DOHH2 (cell line): Measurements from ENCODE around the gene RIC8A.

ENCODE experiments used
- EZH2phosphoT487 ChIP-seq: fragments of 200-600 bp; sonication (generic); IDR thresholded peaks from 2 replicates; pipeline ENCODE4 v1.6.1; 2017; ENCODE audit warnings: borderline replicate concordance, mild to moderate bottlenecking, antibody characterized with exemption, low read length, moderate library complexity, mixed read lengths
- TF ChIP-seq, protein P1 (sequence below): fragments of 200-600 bp; sonication (generic); IDR thresholded peaks from one replicate; pipeline ENCODE4 v1.5.1; 2014; ENCODE audit warnings: antibody characterized with exemption, mild to moderate bottlenecking, low read depth, low read length; ENCODE audit not compliant: poor library complexity, severe bottlenecking

- TF ChIP-seq, protein P1, sequence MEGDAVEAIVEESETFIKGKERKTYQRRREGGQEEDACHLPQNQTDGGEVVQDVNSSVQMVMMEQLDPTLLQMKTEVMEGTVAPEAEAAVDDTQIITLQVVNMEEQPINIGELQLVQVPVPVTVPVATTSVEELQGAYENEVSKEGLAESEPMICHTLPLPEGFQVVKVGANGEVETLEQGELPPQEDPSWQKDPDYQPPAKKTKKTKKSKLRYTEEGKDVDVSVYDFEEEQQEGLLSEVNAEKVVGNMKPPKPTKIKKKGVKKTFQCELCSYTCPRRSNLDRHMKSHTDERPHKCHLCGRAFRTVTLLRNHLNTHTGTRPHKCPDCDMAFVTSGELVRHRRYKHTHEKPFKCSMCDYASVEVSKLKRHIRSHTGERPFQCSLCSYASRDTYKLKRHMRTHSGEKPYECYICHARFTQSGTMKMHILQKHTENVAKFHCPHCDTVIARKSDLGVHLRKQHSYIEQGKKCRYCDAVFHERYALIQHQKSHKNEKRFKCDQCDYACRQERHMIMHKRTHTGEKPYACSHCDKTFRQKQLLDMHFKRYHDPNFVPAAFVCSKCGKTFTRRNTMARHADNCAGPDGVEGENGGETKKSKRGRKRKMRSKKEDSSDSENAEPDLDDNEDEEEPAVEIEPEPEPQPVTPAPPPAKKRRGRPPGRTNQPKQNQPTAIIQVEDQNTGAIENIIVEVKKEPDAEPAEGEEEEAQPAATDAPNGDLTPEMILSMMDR, result no peak
- no peak for TF ChIP-seq EZH2phosphoT487
These were observed 841 bp downstream of the RIC8A start for GRCh38 chr11:208181-208916.
